Stimulated activated CD4-positive, alpha-beta T cell treated with anti-CD3 and anti-CD28 coated beads, Interleukin-4, amount 100 ng/mL, for 1 hour (primary cell): Measurements from ENCODE around the gene ZNF805.
"Not testable (repeated sequence)": the region's sequence is repeated elsewhere in the genome, so short reads cannot be mapped to it uniquely, and the experiment has no call there.

Source experiments
- DNase-seq: peaks from one replicate; pipeline ENCODE4 v3.0.0-alpha.2; 2020

Gene ZNF805

DNA sequence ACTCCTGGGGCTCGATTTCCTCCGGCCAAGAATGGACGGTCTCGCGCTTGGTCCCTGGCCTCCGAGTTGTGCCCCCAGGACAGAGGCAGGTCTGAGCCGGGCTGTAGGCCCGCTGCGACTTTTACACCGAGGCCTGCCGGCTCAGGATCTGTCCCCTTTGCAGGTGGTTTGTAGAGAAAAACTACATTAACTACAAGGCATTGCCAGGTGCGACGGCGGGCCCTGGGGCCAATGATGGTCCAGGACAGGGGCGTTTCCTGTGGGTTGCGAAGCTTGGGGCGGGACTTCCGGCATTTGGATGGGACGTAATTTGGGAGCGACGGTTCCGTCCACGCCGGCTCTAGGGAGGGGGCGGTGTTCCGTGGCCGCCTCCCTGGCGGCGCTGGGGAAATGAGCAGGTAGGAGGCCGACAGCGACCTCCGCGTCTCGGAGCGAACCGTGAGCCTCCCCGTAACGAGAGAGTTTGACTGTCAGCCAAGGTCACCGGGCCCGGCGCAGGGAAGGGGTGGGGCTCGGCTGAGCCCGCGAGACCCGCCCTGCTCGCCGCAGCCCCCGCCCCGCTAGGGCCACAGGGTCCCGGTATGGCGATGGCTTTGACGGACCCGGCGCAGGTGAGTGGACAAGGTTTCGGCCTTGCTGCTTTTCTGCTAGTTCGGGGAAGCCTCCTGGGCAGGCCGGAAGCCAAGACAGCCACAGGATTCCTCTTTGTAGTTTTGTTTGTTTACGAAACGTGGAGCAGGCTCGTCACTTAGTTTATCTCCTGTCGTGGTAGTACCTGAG lies at the start of gene ZNF805:
Gene ZNF805 (plus strand): TSS at position 322 of the 780 bp plus-strand sequence. CDS start 260 bp downstream, at position 582.
- peak; percentile 96 for DNase-seq

GRCh38 chr19:57191141-57192076 lies 49.0 kb upstream of the ZNF805 start, which contains the start of gene ZNF264:
TSS of gene ZNF264 (plus strand) at chr19:57191500. CDS start at chr19:57191914, 414 bp downstream.
- DNase-seq, result peak; percentile 93

DNA sequence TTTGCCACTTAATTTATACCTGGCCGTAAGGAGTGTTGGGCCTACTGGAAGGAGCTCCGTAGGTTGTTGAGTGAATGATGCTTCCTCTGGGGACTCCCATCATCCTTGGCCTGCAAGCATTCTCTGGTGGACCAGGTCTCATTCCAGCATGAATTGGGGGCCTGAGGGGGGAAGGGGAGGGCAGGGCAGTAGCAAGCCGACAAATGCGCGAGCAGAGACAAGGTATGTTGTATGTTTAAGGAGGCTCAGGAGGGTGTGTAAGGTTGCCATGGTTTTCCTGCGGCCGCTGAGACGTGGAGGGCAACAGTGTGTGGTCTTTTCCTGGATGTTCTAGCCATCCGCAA lies 48.4 kb upstream of the ZNF805 start:
- no peak for DNase-seq

GRCh38 chr19:57192993-57193392 lies 47.4 kb upstream of the ZNF805 start:
- DNase-seq, result no peak

DNA sequence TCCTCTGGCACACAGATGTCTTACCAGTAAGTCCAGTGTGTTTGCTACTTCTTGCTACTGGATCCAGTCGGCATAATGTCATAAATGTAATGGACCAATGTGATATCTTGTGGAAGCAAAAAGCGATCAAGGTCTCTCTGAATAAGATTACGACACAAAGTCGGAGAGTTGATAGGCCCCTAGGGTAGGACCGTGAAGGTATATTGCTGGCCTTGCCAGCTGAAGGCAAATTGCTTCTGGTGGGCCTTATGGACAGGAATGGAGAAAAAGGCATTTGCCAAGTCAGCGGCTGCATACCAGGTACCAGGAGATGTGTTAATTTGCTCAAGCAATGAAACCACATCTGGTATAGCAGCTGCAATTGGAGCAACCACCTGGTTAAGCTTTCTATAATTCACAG lies 42.6 kb upstream of the ZNF805 start:
- DNase-seq, result not testable (repeated sequence)

DNA sequence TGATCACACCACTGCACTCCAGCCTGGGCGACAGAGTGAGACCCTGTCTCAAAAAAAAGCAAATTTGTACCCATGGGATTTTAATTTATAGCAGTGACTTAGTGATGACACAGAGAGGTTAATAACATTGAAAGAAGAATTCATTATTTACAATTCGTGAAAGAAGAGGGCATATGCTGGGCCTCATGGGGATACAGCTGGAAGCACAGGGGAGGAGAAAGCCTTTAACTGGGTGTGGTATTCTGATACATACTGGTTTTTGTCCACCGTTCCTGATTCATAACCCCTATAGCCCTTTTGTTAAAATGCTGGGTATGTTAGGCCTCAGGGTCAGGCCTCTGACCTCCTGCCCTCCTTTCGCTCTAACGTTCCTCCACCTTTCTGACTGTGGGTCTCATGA lies 38.3 kb upstream of the ZNF805 start:
- DNase-seq, result no peak

DNA sequence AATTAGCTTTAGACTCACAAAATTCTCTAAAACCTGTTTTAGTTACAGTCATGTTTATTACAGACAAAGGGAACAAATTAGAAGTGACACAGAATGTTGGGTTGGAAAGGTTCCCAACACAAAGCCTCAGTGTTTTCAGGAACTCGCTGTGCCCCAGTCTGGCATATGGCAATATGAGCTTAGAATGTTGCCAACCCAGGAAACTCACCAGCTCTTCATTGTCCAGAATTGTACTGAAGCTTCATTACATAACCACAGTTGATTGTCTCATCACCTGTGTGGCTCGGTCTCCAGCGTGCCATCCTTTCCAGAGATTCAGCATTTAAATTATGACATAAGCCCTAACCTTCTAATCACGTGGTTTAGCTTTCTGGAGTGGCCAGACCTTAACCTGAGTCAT lies 30.1 kb upstream of the ZNF805 start:
- DNase-seq, result no peak

DNA sequence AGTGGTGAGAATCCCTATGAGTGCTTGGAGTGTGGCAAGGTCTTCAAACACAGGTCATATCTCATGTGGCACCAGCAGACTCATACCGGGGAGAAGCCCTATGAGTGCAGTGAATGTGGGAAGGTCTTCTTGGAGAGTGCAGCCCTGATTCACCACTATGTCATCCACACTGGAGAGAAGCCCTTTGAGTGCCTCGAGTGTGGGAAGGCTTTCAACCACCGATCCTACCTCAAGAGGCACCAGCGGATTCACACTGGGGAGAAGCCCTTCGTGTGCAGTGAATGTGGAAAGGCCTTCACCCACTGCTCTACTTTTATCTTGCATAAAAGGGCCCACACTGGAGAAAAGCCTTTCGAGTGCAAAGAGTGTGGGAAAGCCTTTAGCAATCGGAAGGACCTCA lies 28.3 kb upstream of the ZNF805 start:
- no peak for DNase-seq

- no peak for DNase-seq
Measured at GRCh38 chr19:57227502-57227901, 12.9 kb upstream of the ZNF805 start.

- no peak for DNase-seq
Measured at GRCh38 chr19:57231686-57232085, 8.7 kb upstream of the ZNF805 start.

- DNase-seq, result no peak
Measured at GRCh38 chr19:57233207-57233606, 7.2 kb upstream of the ZNF805 start.

GRCh38 chr19:57239982-57240310 lies 486 bp upstream of the ZNF805 start:
- peak; percentile 5 for DNase-seq

GRCh38 chr19:57241176-57241575 lies 744 bp downstream of the ZNF805 start:
- DNase-seq, result no peak

GRCh38 chr19:57242821-57243220 lies 2.4 kb downstream of the ZNF805 start:
- no peak for DNase-seq

DNA sequence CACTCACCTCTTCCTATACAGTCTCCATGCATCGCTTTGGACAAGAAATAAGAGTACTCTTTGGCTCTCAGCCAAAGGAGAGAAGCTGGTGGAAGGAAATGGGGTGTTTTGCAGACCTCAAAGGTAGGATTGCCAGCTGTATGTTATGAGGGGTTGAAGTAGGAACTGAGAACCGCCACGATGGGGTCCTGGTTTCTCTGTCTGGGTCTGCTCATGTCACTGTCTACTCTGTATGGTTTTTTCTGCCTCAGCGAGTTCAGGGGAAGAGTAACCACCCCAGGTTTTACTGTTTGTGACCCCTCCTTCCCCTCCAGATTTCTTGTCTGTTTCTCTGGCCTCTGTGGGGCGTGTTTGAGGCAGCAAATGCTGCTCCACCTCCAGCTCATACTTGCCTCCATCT lies 4.1 kb downstream of the ZNF805 start:
- DNase-seq, result no peak

GRCh38 chr19:57245066-57245465 lies 4.6 kb downstream of the ZNF805 start:
- DNase-seq, result no peak

DNA sequence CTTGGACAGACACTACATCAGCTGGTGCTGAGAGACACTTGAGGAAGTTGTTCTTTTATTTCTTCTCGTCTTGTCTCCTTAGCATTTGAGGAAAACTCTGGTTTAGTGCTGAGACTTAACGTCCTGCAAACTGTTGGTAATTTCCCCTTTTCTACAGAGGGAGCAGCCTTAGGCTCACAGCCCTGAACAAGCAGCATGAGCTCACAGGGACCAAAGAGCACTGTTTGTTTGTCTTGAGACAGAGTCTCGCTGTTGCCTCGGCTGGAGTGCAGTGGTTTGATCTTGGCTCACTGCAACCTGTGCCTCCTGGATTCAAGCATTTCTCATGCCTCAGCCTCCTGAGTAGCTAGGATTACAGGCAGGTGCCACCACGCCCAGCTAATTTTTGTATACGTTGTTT lies 5.5 kb downstream of the ZNF805 start:
- DNase-seq, result no peak

GRCh38 chr19:57248646-57249045 lies 8.2 kb downstream of the ZNF805 start:
- no peak for DNase-seq

GRCh38 chr19:57249329-57249728 lies 8.9 kb downstream of the ZNF805 start:
- no peak for DNase-seq

DNA sequence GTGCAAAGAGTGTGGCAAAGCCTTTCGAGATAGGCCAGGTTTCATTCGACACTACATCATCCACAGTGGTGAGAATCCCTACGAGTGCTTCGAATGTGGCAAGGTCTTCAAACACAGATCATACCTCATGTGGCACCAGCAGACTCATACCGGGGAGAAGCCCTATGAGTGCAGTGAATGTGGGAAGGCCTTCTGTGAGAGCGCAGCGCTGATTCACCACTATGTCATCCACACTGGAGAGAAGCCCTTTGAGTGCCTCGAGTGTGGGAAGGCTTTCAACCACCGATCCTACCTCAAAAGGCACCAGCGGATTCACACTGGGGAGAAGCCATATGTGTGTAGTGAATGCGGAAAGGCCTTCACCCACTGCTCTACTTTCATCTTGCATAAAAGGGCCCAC lies 13.3 kb downstream of the ZNF805 start:
- not testable (repeated sequence) for DNase-seq

- no peak for DNase-seq
Measured at GRCh38 chr19:57262044-57262443, 21.6 kb downstream of the ZNF805 start.

DNA sequence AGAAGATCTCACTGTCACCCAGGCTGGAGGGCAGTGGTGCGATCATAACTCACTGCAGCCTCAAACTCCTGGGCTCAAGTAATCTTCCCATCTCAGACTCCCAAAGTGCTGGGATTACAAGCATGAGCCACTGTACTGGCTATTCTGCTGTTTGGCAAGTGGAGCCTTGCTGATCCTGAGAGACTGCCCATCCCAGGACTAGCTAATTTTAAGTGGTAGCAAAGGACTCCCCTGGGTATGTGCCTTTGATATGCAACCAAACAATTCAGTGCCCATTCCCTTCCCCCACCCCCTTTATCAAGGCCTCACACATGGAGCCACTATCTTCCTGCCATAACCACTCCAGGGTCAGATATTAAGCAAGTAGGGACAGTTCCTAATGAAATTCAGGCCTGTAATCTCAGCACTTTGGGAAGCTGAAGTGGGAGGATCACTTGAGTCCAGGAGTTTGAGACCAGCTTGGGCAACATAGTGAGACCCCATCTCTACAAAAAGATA lies 22.9 kb downstream of the ZNF805 start:
- no peak for DNase-seq

- DNase-seq, result no peak
Measured at GRCh38 chr19:57267291-57267690, 26.9 kb downstream of the ZNF805 start.
